Natural killer cell (primary cell): Measurements from ENCODE around the gene NFKBIA. TPM values are rescaled to one million over a fixed set of nuclear protein-coding genes. Genes with fewer than 3 reads are reported as not detected.

Experiments used
- ATAC-seq, 3 donors: fragments of 150-1000 bp in 2 of 3; fragments of 200-7000 bp in 1 of 3; cut with Tn5 transposase; 1 replicate in 1 of 3; 2 replicates in 2 of 3; pipeline ENCODE4 v1.10.0; 2021; ENCODE audit warnings: mild to moderate bottlenecking in 2 of 3, moderate library complexity in 2 of 3
- DNase-seq, 2 donors: peaks; one replicate each; pipeline versions ENCODE4 v3.0.0 to v3.0.0-alpha.2; 2013 to 2021; ENCODE audit warnings: mixed read lengths in 1 of 2
- H3K27ac ChIP-seq: one replicate; pipeline ENCODE4 v1.5.1; 2013; ENCODE audit warnings: mild to moderate bottlenecking, low read length
- H3K27me3 ChIP-seq: one replicate; pipeline ENCODE4 v1.6.1; 2013; ENCODE audit warnings: low read length; ENCODE audit not compliant: control insufficient read depth, insufficient read depth
- H3K36me3 ChIP-seq: one replicate; pipeline ENCODE4 v1.6.1; 2013; ENCODE audit warnings: low read length; ENCODE audit not compliant: control insufficient read depth, insufficient read depth
- H3K4me1 ChIP-seq: one replicate; pipeline ENCODE4 v1.6.1; 2013; ENCODE audit warnings: low read length; ENCODE audit not compliant: control insufficient read depth, insufficient read depth
- H3K4me3 ChIP-seq: one replicate; pipeline ENCODE4 v1.5.1; 2013; ENCODE audit warnings: low read length
- H3K9me3 ChIP-seq: one replicate; pipeline ENCODE4 v1.6.1; 2013; ENCODE audit warnings: low read length; ENCODE audit not compliant: control insufficient read depth, insufficient read depth
- H3K27ac Mint-ChIP-seq, 2 donors: one replicate each; pipeline ENCODE4 v1.8.0; 2022; ENCODE audit warnings: mild to moderate bottlenecking in 2 of 2, mixed read lengths in 2 of 2, moderate library complexity in 1 of 2
- H3K27me3 Mint-ChIP-seq, 2 donors: one replicate each; pipeline ENCODE4 v1.8.0; 2022; ENCODE audit warnings: low read depth in 2 of 2, mixed read lengths in 2 of 2
- H3K36me3 Mint-ChIP-seq: one replicate; pipeline ENCODE4 v1.8.0; 2022; ENCODE audit warnings: mixed read lengths
- H3K4me1 Mint-ChIP-seq, 2 donors: one replicate each; pipeline ENCODE4 v1.8.0; 2022; ENCODE audit warnings: mixed read lengths in 2 of 2
- H3K4me3 Mint-ChIP-seq: one replicate; pipeline ENCODE4 v1.8.0; 2022; ENCODE audit warnings: mild to moderate bottlenecking, moderate library complexity, mixed read lengths
- H3K9me3 Mint-ChIP-seq, 2 donors: one replicate each; pipeline ENCODE4 v1.8.0; 2022; ENCODE audit warnings: mixed read lengths in 2 of 2
- CTCF ChIP-seq: fragments of 200-600 bp; IDR thresholded peaks from one replicate; pipeline ENCODE4 v1.8.0; 2022; ENCODE audit warnings: antibody characterized with exemption
- WGBS: methylation state at CpG from one replicate; pipeline ENCODE4 v1.1.7; 2013; ENCODE audit warnings: missing lambda C conversion rate; ENCODE audit not compliant: insufficient coverage; 5-methylcytosine and 5-hydroxymethylcytosine counted together
- intact Hi-C: fragments of 100-400 bp; cut with micrococcal nuclease; formaldehyde crosslinking; loops from one replicate; pipeline ENCODE4 v1.14.2; 2022
- total RNA-seq, 4 donors: library from RNA; stranded (reverse); fragments of 120-200 nt in 1 of 4; gene quantifications; one replicate each; pipeline versions ENCODE4 v1.2.3 to v1.2.4, GENCODE V29; 2013 to 2022

Gene NFKBIA
- total RNA-seq, 3 donors from 2014 or later (not counting 1 experiment from before 2014, with no cell fraction given), result 2,039 to 3,339 (median 2,499) TPM

GRCh38 chr14:35366521-35366976 is 38.0 kb downstream of the NFKBIA start:
- Histone ChIP-seq H3K27me3 (no peaks in the 10 kb centered on the region), H3K9me3 (peaks cover 3% of the 10 kb centered on the region), H3K4me3 (no peak overlapping the region), H3K27ac (no peak overlapping the region), H3K36me3 (no peaks in the 10 kb centered on the region), H3K4me1 (peaks cover 38% of the 10 kb centered on the region)
- Mint-ChIP-seq H3K27me3 (peaks cover 0 to 2% of the 10 kb centered on the region in 2 donors), H3K4me3 (no peak overlapping the region), H3K27ac (peak overlapping the region in 1 of 2 donors; percentile 74), H3K4me1 (peaks cover 24% of the 10 kb centered on the region in 2 donors), H3K36me3 (peaks cover 7% of the 10 kb centered on the region), H3K9me3 (peaks cover 0 to 4% of the 10 kb centered on the region in 2 donors)
- intact Hi-C loops, result loop anchor here (5.0 kb wide), 1 partner anchor 34 kb away; no protein-coding TSS in a partner anchor
- TF ChIP-seq CTCF, result no peak
- no peak for ATAC-seq
- DNase-seq, result no peak
- 93% methylated on average over 8 of the region's 8 CpGs for WGBS

GRCh38 chr14:35366056-35366451 is 38.5 kb downstream of the NFKBIA start:
- H3K4me1 ChIP-seq, result peaks cover 38% of the 10 kb centered on the region

GRCh38 chr14:35365130-35366055 is 39.2 kb downstream of the NFKBIA start:
- no peaks in the 10 kb centered on the region for H3K36me3 Mint-ChIP-seq
- peak overlapping the region in 1 of 2 donors; percentile 58 for H3K27ac Mint-ChIP-seq
- no peak for TF ChIP-seq CTCF
- Histone ChIP-seq H3K9me3 (no peaks in the 10 kb centered on the region), H3K4me1 (peaks cover 38% of the 10 kb centered on the region), H3K4me3 (no peak overlapping the region), H3K27ac (peak overlapping the region; percentile 33), H3K36me3 (no peaks in the 10 kb centered on the region), H3K27me3 (no peaks in the 10 kb centered on the region)
- peaks cover 24% of the 10 kb centered on the region in 2 donors for H3K4me1 Mint-ChIP-seq
- no peaks in the 10 kb centered on the region for H3K9me3 Mint-ChIP-seq
- no peak overlapping the region for H3K4me3 Mint-ChIP-seq
- DNase-seq (peak; percentile 28 to 39), ATAC-seq (peak; percentile 53 to 80 (median 78))
- WGBS, result 57% methylated on average over 12 of the region's 13 CpGs
- intact Hi-C loops, result loop anchor here (5.0 kb wide), 1 partner anchor 33 kb away; no protein-coding TSS in a partner anchor
- H3K27me3 Mint-ChIP-seq, result peaks cover 0 to 2% of the 10 kb centered on the region in 2 donors

More at GRCh38 chr14:35366056-35366451, 38.5 kb downstream of the NFKBIA start:
- H3K36me3 Mint-ChIP-seq, result peaks cover 5% of the 10 kb centered on the region
- TF ChIP-seq CTCF, result no peak
- H3K27ac ChIP-seq, result peak overlapping the region; percentile 33
- DNase-seq, result peak in 1 of 2 donors; percentile 16
- ATAC-seq, result peak in 2 of 3 donors; percentile 21 to 74
- intact Hi-C loops, result loop anchor here (5.0 kb wide), 1 partner anchor 34 kb away; no protein-coding TSS in a partner anchor
- H3K36me3 ChIP-seq, result no peaks in the 10 kb centered on the region
- no peak overlapping the region for H3K4me3 Mint-ChIP-seq
- H3K9me3 Mint-ChIP-seq, result peaks cover 0 to 2% of the 10 kb centered on the region in 2 donors
- H3K27me3 ChIP-seq, result no peaks in the 10 kb centered on the region
- peaks cover 0 to 2% of the 10 kb centered on the region in 2 donors for H3K27me3 Mint-ChIP-seq
- peak overlapping the region in 1 of 2 donors; percentile 74 for H3K27ac Mint-ChIP-seq
- H3K4me3 ChIP-seq, result no peak overlapping the region
- peaks cover 24% of the 10 kb centered on the region in 2 donors for H3K4me1 Mint-ChIP-seq
- 77% methylated on average over 12 of the region's 12 CpGs for WGBS
- peaks cover 3% of the 10 kb centered on the region for H3K9me3 ChIP-seq
